Activated T-cell treated with anti-CD3 and anti-CD28 coated beads for 24 hours (primary cell): Measurements from ENCODE around the gene ANAPC2.
A peak's percentile ranks its signal among the peaks of the same experiment; 100 is the strongest.

Experiments
- DNase-seq: peaks from one replicate; pipeline ENCODE4 v3.0.0-alpha.2; 2020; ENCODE audit warnings: low read depth

The ANAPC2 gene

GRCh38 chr9:137188490-137189296 is at the start of gene ANAPC2, which contains the start of gene SSNA1:
ANAPC2 (minus strand) TSS chr9:137188560; CDS start chr9:137188532, 28 bp downstream.
SSNA1 (plus strand) TSS chr9:137188676; CDS start chr9:137188727, 51 bp downstream.
- peak; percentile 92 for DNase-seq

GRCh38 chr9:137236936-137237421 is 48.6 kb upstream of the ANAPC2 start:
- no peak for DNase-seq

GRCh38 chr9:137236238-137236935 is 48.0 kb upstream of the ANAPC2 start:
- peak; percentile 86 for DNase-seq

- no peak for DNase-seq
Measured at GRCh38 chr9:137235424-137236237, 47.3 kb upstream of the ANAPC2 start.

- DNase-seq = no peak
Measured at GRCh38 chr9:137234758-137235423, 46.5 kb upstream of the ANAPC2 start.

- no peak for DNase-seq
Measured at GRCh38 chr9:137234055-137234697, 45.8 kb upstream of the ANAPC2 start.

- DNase-seq = no peak
Measured at GRCh38 chr9:137233143-137233980, 45.0 kb upstream of the ANAPC2 start.

GRCh38 chr9:137232510-137232909 is 44.1 kb upstream of the ANAPC2 start:
- no peak for DNase-seq

GRCh38 chr9:137232101-137232500 is 43.7 kb upstream of the ANAPC2 start:
- no peak for DNase-seq

GRCh38 chr9:137231372-137232039 is 43.1 kb upstream of the ANAPC2 start:
- DNase-seq = no peak

GRCh38 chr9:137230705-137231371 is 42.5 kb upstream of the ANAPC2 start, which contains the start of gene SLC34A3:
SLC34A3 (plus strand) TSS chr9:137230901; CDS start chr9:137231703, 802 bp downstream.
- DNase-seq = no peak

- no peak for DNase-seq
Measured at GRCh38 chr9:137229903-137230704, 41.7 kb upstream of the ANAPC2 start.

- DNase-seq = no peak
Measured at GRCh38 chr9:137228968-137229896, 40.9 kb upstream of the ANAPC2 start.

GRCh38 chr9:137228506-137228967 is 40.2 kb upstream of the ANAPC2 start:
- no peak for DNase-seq

GRCh38 chr9:137227853-137228505 is 39.6 kb upstream of the ANAPC2 start:
- DNase-seq = no peak
